NT2/D1 (cell line): ENCODE results near the gene TMPRSS11E.

Source experiments
- YY1 ChIP-seq: IDR thresholded peaks from 2 replicates; pipeline ENCODE4 v1.6.1; 2011; ENCODE audit not compliant: insufficient read length, insufficient read depth
- ZNF274 ChIP-seq: IDR thresholded peaks from 2 replicates; pipeline ENCODE4 v1.6.1; 2011; ENCODE audit warnings: mild to moderate bottlenecking, low read depth, low read length

- no peak for TF ChIP-seq ZNF274
- TF ChIP-seq YY1 = no peak
Measured at GRCh38 chr4:68404153-68404552, 43.1 kb upstream of the TMPRSS11E start.
